Fibroblast of skin of left quadriceps (primary cell): ENCODE data around the gene TMEM247.
"Not testable (repeated sequence)": the region's sequence is repeated elsewhere in the genome, so short reads cannot be mapped to it uniquely, and the experiment has no call there.

Source experiments
- DNase-seq, 2 experiments: peaks; one replicate each; pipeline ENCODE4 v3.0.0-alpha.2; 2013; ENCODE audit warnings: low read depth in 2 of 2

The TMEM247 gene

DNA sequence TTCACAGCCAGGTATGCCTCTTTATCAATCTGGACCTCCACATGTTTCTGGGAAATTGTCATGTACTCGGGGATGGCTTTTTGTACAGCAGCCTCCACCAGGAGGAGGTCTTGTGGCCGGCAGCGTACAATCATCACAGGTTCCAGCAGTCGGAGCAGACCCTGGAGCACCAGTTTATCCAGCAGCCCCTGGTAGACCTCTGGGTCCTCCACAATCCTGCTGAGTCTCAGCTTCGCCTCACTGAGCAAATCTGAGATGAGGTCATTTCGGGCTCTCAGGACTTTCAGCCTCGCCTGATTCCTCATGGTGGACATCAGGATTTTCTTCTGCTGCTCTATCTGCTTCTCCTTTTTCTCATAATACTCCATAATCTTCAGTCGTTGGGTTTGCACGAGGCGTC, 32.8 kb downstream of the TMEM247 start:
- DNase-seq: no peak

DNA sequence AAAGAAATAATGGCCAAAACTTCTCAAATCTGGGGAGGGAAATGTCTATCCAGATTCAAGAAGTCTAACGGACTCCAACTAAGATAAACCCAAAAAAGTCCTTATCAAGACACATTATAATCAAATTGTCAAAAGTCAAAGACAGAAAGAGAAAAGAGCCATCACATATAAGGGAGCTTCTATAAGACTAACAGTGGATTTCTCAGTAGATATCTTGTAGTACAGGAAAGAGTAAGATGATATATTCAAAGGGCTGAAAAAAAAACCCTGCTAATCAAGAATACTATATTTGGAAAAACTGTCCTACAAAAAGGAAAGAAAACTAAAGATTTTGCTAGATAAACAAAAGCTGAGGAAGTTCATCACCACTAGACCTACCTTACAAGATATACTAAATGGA, 35.4 kb downstream of the TMEM247 start:
- DNase-seq: no peak

DNA sequence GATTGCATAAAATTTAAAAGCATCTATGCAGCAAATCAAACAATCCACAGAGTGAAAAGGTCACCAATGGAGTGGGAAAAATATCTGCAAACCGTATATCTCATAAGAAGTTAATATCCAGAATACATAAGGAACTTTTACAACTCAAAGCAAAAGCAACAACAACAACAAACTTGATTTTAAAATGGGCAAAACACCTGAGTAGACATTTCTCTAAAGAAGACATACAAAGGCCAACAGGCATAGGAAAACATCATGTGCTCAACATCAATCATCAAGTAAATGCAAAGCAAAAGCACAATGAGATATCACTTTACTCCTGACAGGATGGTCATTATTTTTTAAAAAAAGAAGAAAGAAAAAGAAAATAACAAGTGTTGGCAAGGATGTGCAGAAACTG, 38.1 kb downstream of the TMEM247 start:
- no peak for DNase-seq

DNA sequence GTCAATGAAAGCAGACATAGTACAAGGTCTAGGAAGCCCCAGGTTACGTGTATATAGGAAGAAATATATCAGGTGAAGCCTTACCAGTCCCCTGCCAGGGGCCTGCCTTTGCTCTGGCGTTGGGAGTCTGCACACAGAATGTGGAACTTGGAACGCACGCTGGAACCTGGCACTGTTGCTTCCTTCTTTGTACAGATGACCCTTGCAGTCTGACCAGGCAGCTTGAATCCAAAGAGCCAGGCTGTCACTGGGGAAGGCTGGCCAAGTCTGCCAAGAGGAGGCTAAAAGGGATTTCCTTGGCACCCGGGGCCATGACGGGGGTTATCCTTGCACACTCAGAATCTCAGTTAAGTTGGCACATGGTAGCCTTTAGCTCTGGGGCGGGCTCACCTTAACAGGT, 39.5 kb downstream of the TMEM247 start:
- no peak for DNase-seq

DNA sequence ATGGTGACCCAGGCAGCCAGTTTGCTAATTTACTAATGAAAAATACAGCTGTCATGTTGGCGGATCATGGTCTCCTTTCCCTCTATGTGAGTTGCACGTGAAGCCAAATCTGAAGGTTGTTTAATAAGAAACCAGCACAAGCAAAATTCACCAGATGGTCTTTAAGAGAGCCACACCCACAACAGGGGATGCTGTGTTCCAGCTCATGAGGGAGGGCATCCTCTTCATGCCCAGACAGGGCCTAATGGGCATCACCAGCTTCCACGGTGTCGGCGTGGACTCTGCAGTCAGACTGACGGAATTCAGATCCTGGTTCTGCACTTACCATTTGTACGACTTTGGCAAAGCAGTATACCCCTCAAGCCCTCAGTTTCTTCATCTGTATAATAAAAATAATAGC, 39.9 kb downstream of the TMEM247 start:
- no peak for DNase-seq

DNA sequence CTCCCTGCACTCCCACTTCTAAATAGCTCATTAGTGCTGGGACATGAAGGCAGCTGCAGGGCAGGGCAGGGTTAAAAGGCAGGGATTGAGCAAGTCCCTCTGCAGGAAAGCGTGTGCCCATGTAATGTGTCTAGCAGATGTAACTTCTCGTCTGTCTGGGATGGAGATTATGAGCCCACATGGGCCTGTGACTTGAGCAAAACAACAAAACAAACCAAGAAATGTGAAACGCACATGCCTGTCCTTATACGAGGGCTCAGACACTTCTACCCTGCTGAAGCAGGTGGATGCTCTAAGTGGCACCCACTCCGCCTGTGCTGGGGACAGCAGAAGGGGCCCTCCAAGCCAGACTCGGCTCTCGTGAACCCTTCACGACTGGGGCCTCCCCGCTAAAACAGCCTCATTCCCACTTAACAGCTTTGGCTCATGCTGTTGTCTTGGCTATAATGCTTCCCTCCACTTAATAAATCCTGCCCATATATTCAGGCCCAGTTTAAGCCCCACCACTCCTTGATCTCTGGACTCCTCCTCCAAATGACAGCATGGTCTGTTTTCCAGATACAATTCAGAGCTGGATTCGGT, 40.9 kb downstream of the TMEM247 start:
- no peak for DNase-seq

DNA sequence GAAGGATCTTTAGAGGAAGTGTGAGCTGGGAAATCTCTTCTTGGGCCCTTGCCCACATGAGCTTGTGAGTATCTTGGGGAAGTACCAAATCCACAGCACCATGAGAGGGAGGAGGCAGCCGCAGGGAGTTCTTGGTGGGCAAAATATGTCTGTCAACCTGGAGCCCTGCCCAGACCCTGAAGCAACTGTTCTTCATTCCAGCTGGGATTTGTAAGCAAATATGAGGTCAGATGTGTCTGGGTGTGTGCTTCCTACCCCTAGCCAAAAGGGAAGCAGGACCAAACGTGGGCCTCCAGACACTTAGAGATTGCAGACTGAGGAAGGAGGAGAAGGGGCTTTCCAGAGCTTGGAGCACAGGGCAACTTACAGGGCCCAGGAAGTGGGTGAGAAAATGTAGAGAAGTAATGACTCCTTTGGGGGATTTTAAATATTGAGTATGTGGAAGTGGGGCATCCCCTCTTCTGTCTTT, 41.9 kb downstream of the TMEM247 start:
- peak; percentile 46 to 52 for DNase-seq

DNA sequence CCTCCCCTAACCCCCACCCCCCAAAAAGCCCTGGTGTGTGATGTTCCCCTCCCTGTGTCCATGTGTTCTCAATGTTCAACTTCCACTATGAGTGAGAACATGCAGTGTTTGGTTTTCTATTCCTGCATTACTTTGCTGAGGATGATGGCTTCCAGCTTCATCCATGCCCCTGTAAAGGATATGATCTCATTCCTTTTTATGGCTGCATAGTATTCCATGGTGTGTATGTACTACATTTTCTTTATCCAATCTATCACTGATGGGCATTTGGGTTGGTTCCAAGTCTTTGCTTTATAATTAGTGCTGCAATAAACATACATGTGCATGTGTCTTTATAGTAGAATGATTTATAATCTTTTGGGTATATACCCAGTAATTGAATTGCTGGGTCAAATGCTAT, 43.0 kb downstream of the TMEM247 start:
- not testable (repeated sequence) for DNase-seq

DNA sequence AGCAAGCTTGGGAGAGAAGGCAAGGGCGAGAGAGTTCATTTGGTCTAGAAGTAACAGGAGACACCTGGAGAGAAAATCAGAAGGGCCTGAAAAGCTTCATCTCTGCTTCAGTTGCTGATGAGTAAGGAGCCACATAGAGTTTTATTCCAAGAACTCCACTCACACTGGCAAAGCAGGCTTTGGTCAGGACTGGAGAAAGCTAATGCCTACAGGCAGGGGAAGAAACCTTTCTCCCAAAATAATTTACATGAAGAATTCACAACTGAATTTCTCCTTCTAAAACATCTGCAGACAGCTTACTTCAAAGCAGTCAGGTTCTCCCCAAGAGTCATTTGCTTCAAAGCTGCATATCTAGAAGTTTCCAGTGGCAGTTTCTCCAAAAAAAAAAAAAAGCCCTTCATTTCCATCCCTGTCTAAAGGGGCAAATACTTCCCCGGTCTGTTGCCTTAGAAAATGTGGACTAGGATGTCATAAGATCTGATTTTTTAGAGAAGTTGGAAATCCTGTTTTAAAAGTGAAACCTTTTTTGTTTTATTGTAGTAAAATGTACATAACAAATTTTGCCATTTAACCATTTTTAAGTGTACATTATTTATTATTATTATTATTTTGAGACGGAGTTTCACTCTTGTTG, 46.3 kb downstream of the TMEM247 start:
- no peak for DNase-seq

DNA sequence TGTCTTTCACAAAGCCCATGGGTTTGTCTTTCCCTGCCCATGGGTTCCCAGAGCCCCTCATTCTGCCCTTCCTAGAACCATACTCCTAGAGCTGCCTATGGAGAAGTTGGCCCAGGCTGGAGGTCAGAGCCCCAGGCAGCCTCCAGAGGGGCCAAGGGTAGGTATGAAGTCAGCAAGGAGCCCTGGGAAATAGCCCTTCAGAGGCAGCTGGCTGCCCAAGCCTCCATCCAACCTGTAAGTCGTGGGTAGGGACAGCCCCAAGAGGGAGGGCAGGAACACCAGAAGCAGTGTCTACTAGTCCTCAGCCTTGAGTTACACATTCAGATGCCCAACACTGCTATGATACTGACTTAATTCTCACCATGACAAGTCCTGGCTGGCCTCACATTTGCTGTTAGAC, 49.5 kb downstream of the TMEM247 start:
- DNase-seq: no peak

DNA sequence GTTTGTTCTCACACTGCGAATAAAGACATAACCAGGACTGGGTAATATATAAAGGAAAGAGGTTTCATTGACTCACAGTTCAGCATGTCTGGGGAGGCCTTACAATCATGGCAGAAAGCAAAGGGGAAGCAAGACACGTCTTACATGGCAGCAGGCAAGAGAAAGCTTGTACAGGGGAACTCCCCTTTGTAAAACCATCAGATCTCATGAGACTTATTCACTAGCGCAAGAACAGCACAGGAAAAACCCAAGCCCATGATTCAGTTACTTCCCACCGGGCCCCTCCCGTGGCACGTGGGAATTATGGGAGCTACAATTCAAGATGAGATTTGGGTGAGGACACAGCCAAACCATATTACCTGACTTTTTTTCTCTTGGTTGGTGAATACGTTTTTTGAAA, 51.3 kb downstream of the TMEM247 start:
- DNase-seq: no peak

DNA sequence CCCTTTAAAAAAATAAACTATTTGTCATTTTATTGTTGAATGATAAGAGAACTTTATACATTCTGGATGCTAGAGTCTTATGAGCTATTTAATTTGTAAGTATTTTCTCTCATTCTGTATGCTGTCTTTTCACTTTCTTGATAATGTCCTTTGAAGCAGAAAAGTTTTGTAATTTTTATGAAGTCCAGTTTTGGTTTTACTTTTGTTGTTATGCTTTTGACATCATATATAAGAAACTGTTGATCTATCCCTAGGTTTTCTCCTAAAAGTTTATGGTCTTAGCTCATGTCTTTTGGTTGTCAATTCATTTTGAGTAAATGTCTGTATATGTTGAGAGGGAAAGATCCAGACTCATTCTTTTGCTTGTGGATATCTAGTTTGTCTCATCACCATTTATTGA, 52.5 kb downstream of the TMEM247 start:
- no peak for DNase-seq
